WTC11 (cell line): ENCODE data around the gene SNX24.

Experiments used
- ATF3 ChIP-seq: sonication (generic); formaldehyde crosslinking; conservative IDR thresholded peaks from 2 replicates; pipeline ENCODE4 v1.8.1; 2022; ENCODE audit warnings: mild to moderate bottlenecking, missing genetic modification reagents
- CTCF ChIP-seq: fragments of 200-600 bp; IDR thresholded peaks from 2 replicates; pipeline ENCODE4 v1.8.0; 2022; ENCODE audit warnings: antibody characterized with exemption
- IRF1 ChIP-seq: sonication (generic); formaldehyde crosslinking; IDR thresholded peaks from 2 replicates; pipeline ENCODE4 v1.8.0; 2023; ENCODE audit warnings: missing genetic modification reagents
- NFYB ChIP-seq: sonication (generic); formaldehyde crosslinking; conservative IDR thresholded peaks from 2 replicates; pipeline ENCODE4 v1.8.0; 2022; ENCODE audit warnings: low read depth, missing genetic modification reagents
- SMAD3 ChIP-seq: sonication (generic); formaldehyde crosslinking; IDR thresholded peaks from 2 replicates; pipeline ENCODE4 v1.8.0; 2022; ENCODE audit warnings: missing genetic modification reagents, mild to moderate bottlenecking, borderline replicate concordance
- TP53 ChIP-seq: sonication (generic); formaldehyde crosslinking; IDR thresholded peaks from 2 replicates; pipeline ENCODE4 v1.8.1; 2023; ENCODE audit warnings: mild to moderate bottlenecking, missing genetic modification reagents
- USF2 ChIP-seq: sonication (generic); formaldehyde crosslinking; IDR thresholded peaks from 2 replicates; pipeline ENCODE4 v1.8.1; 2023; ENCODE audit warnings: mild to moderate bottlenecking, missing genetic modification reagents, moderate library complexity
- ZNF423 ChIP-seq: fragments of 250-450 bp; sonication (Bioruptor Pico); IDR thresholded peaks from 2 replicates; pipeline ENCODE4 v2.1.2; 2022; ENCODE audit warnings: mild to moderate bottlenecking, moderate library complexity
- TF ChIP-seq, protein P1 (sequence below): sonication (generic); formaldehyde crosslinking; IDR thresholded peaks from 2 replicates; pipeline ENCODE4 v1.8.0; 2022; ENCODE audit warnings: mild to moderate bottlenecking, missing genetic modification reagents
- TF ChIP-seq, protein P2 (sequence below): sonication (generic); formaldehyde crosslinking; IDR thresholded peaks from 2 replicates; pipeline ENCODE4 v1.8.1; 2022; ENCODE audit warnings: low read depth, missing genetic modification reagents, borderline replicate concordance
- TF ChIP-seq, protein P3 (sequence below): sonication (generic); formaldehyde crosslinking; IDR thresholded peaks from 2 replicates; pipeline ENCODE4 v1.8.0; 2022; ENCODE audit warnings: missing genetic modification reagents
- TF ChIP-seq, protein P4 (sequence below): sonication (generic); formaldehyde crosslinking; IDR thresholded peaks from 2 replicates; pipeline ENCODE4 v1.8.1; 2022; ENCODE audit warnings: mild to moderate bottlenecking, missing genetic modification reagents, moderate library complexity, borderline replicate concordance

GRCh38 chr5:123051206-123051605 lies 205.8 kb downstream of the SNX24 start:
- TF ChIP-seq SMAD3 (CRISPR knock-in tag), result no peak
- no peak for TF ChIP-seq NFYB (CRISPR knock-in tag)
- TF ChIP-seq, protein P1, sequence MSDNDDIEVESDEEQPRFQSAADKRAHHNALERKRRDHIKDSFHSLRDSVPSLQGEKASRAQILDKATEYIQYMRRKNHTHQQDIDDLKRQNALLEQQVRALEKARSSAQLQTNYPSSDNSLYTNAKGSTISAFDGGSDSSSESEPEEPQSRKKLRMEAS (CRISPR knock-in tag), result no peak
- no peak for TF ChIP-seq ZNF423 (CRISPR knock-in tag)
- TF ChIP-seq USF2, result no peak
- TF ChIP-seq, protein P2, sequence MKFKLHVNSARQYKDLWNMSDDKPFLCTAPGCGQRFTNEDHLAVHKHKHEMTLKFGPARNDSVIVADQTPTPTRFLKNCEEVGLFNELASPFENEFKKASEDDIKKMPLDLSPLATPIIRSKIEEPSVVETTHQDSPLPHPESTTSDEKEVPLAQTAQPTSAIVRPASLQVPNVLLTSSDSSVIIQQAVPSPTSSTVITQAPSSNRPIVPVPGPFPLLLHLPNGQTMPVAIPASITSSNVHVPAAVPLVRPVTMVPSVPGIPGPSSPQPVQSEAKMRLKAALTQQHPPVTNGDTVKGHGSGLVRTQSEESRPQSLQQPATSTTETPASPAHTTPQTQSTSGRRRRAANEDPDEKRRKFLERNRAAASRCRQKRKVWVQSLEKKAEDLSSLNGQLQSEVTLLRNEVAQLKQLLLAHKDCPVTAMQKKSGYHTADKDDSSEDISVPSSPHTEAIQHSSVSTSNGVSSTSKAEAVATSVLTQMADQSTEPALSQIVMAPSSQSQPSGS (CRISPR knock-in tag), result no peak
- TF ChIP-seq CTCF, result no peak
- no peak for TF ChIP-seq ATF3 (CRISPR knock-in tag)
- no peak for TF ChIP-seq TP53 (CRISPR knock-in tag)
- TF ChIP-seq IRF1, result no peak
- TF ChIP-seq, protein P3, sequence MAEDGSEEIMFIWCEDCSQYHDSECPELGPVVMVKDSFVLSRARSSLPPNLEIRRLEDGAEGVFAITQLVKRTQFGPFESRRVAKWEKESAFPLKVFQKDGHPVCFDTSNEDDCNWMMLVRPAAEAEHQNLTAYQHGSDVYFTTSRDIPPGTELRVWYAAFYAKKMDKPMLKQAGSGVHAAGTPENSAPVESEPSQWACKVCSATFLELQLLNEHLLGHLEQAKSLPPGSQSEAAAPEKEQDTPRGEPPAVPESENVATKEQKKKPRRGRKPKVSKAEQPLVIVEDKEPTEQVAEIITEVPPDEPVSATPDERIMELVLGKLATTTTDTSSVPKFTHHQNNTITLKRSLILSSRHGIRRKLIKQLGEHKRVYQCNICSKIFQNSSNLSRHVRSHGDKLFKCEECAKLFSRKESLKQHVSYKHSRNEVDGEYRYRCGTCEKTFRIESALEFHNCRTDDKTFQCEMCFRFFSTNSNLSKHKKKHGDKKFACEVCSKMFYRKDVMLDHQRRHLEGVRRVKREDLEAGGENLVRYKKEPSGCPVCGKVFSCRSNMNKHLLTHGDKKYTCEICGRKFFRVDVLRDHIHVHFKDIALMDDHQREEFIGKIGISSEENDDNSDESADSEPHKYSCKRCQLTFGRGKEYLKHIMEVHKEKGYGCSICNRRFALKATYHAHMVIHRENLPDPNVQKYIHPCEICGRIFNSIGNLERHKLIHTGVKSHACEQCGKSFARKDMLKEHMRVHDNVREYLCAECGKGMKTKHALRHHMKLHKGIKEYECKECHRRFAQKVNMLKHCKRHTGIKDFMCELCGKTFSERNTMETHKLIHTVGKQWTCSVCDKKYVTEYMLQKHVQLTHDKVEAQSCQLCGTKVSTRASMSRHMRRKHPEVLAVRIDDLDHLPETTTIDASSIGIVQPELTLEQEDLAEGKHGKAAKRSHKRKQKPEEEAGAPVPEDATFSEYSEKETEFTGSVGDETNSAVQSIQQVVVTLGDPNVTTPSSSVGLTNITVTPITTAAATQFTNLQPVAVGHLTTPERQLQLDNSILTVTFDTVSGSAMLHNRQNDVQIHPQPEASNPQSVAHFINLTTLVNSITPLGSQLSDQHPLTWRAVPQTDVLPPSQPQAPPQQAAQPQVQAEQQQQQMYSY, result no peak
- TF ChIP-seq, protein P4, sequence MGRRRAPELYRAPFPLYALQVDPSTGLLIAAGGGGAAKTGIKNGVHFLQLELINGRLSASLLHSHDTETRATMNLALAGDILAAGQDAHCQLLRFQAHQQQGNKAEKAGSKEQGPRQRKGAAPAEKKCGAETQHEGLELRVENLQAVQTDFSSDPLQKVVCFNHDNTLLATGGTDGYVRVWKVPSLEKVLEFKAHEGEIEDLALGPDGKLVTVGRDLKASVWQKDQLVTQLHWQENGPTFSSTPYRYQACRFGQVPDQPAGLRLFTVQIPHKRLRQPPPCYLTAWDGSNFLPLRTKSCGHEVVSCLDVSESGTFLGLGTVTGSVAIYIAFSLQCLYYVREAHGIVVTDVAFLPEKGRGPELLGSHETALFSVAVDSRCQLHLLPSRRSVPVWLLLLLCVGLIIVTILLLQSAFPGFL (CRISPR knock-in tag), result no peak
